Colonic mucosa (tissue), 4 donors: ENCODE measurements around the gene PDE8B. TPM values are rescaled to one million over a fixed set of nuclear protein-coding genes. Genes with fewer than 3 reads are reported as not detected.

ENCODE experiments used
- DNase-seq: peaks from one replicate; pipeline ENCODE4 v3.0.0-alpha.2; 2020
- H3K27ac ChIP-seq: fragments of 200-600 bp; one replicate; pipeline ENCODE4 v1.8.0; 2021
- H3K27me3 ChIP-seq: fragments of 200-600 bp; one replicate; pipeline ENCODE4 v1.8.0; 2021
- H3K36me3 ChIP-seq: fragments of 200-600 bp; one replicate; pipeline ENCODE4 v1.8.0; 2021
- H3K4me1 ChIP-seq: fragments of 200-600 bp; one replicate; pipeline ENCODE4 v1.8.0; 2021; ENCODE audit warnings: mild to moderate bottlenecking
- H3K4me3 ChIP-seq: fragments of 200-600 bp; one replicate; pipeline ENCODE4 v1.8.0; 2021
- H3K9ac ChIP-seq, 2 donors: one replicate each; pipeline ENCODE4 v1.7.0; 2013; ENCODE audit warnings: control low read depth in 2 of 2, low read depth in 2 of 2, low read length in 2 of 2
- H3K9me3 ChIP-seq: fragments of 200-600 bp; one replicate; pipeline ENCODE4 v1.8.0; 2021
- CTCF ChIP-seq: fragments of 200-600 bp; IDR thresholded peaks from one replicate; pipeline ENCODE4 v1.8.0; 2022; ENCODE audit warnings: antibody characterized with exemption, mild to moderate bottlenecking
- intact Hi-C: fragments of 100-400 bp; cut with DNase I; formaldehyde crosslinking; loops from one replicate; pipeline ENCODE4 v1.14.1; 2022
- total RNA-seq, 2 donors: library from RNA; stranded (reverse); fragmentation: NEBNext Ultra II Directional in 1 of 2; extraction: Animal tissue kit (Norgen Biotek cat#: 25700) in 1 of 2; gene quantifications; one replicate each; pipeline ENCODE4 v1.2.1, GENCODE V29; 2021
- donor health status: healthy.
- donor health status: DM: no; HTN: no; CAD: no.
- donor health status: DM: no; HTN: no; CAD: no.

The PDE8B gene
- total RNA-seq, 2 donors from 2014 or later, result 0.86 to 1.8 TPM

- no peak for TF ChIP-seq CTCF
- Histone ChIP-seq H3K9ac (no peak overlapping the region), H3K9me3 (no peaks in the 10 kb centered on the region), H3K27me3 (no peaks in the 10 kb centered on the region), H3K36me3 (no peaks in the 10 kb centered on the region), H3K27ac (no peak overlapping the region), H3K4me1 (no peaks in the 10 kb centered on the region), H3K4me3 (no peak overlapping the region)
- intact Hi-C loops, result no loop called here
- DNase-seq, result no peak
Measured at GRCh38 chr5:77397686-77398292, 187.3 kb downstream of the PDE8B start.

- DNase-seq, result no peak
Measured at GRCh38 chr5:77398458-77398857, 188.0 kb downstream of the PDE8B start.

GRCh38 chr5:77398896-77399295, 188.4 kb downstream of the PDE8B start:
- no peak overlapping the region for H3K4me3 ChIP-seq
- no peak overlapping the region for H3K27ac ChIP-seq
- no peaks in the 10 kb centered on the region for H3K9me3 ChIP-seq
- H3K9ac ChIP-seq, result no peak overlapping the region
- no peaks in the 10 kb centered on the region for H3K4me1 ChIP-seq
- H3K27me3 ChIP-seq, result no peaks in the 10 kb centered on the region
- no peak for TF ChIP-seq CTCF
- no peak for DNase-seq
- intact Hi-C loops, result no loop called here
- no peaks in the 10 kb centered on the region for H3K36me3 ChIP-seq

More at GRCh38 chr5:77398458-77398857, 188.0 kb downstream of the PDE8B start:
- Histone ChIP-seq H3K36me3 (no peaks in the 10 kb centered on the region), H3K9ac (no peak overlapping the region), H3K4me1 (no peaks in the 10 kb centered on the region), H3K27me3 (no peaks in the 10 kb centered on the region), H3K9me3 (no peaks in the 10 kb centered on the region), H3K27ac (no peak overlapping the region), H3K4me3 (no peak overlapping the region)
- intact Hi-C loops, result no loop called here
- TF ChIP-seq CTCF, result no peak

- no peak for DNase-seq
- Histone ChIP-seq H3K27ac (no peak overlapping the region), H3K4me3 (no peak overlapping the region), H3K36me3 (no peaks in the 10 kb centered on the region), H3K27me3 (no peaks in the 10 kb centered on the region), H3K4me1 (no peaks in the 10 kb centered on the region), H3K9ac (no peak overlapping the region), H3K9me3 (no peaks in the 10 kb centered on the region)
- TF ChIP-seq CTCF, result no peak
- intact Hi-C loops, result no loop called here
Measured at GRCh38 chr5:77400645-77401044, 190.2 kb downstream of the PDE8B start.

GRCh38 chr5:77402796-77403195, 192.3 kb downstream of the PDE8B start:
- H3K9ac ChIP-seq, result no peak overlapping the region
- no peak for TF ChIP-seq CTCF
- H3K27me3 ChIP-seq, result no peaks in the 10 kb centered on the region
- no peaks in the 10 kb centered on the region for H3K4me1 ChIP-seq
- H3K27ac ChIP-seq, result no peak overlapping the region
- no peak for DNase-seq
- H3K4me3 ChIP-seq, result no peak overlapping the region
- H3K36me3 ChIP-seq, result no peaks in the 10 kb centered on the region
- intact Hi-C loops, result no loop called here
- H3K9me3 ChIP-seq, result no peaks in the 10 kb centered on the region
